ENCODE results near the gene HECA. TPM values are rescaled to one million over a fixed set of nuclear protein-coding genes. Genes with fewer than 3 reads are reported as not detected.

The HECA gene
- total and polyA plus RNA-seq, 2 donors (not counting 1 experiment from before 2014, with no cell fraction given): 13.0 to 26.6 TPM

GRCh38 chr6:139151425-139152087 lies 16.7 kb downstream of the HECA start:
- TF ChIP-seq CTCF (conservative IDR thresholded peaks at IDR 0.05 in 1 of 2, IDR thresholded peaks at IDR 0.05 in 1 of 2; ENCODE audit: low read depth in 1 of 2, low read length in 2 of 2) (no peak), EZH2 (IDR thresholded peaks at IDR 0.05; ENCODE audit: low read length, missing control alignments) (no peak)
- H2AFZ ChIP-seq (ENCODE audit: low read length): no peak overlapping the region
- H3K4me3 ChIP-seq (replicated peaks in 1 of 4; ENCODE audit: control extremely low read depth in 1 of 4, insufficient read depth in 1 of 4, low read depth in 3 of 4, low read length in 4 of 4): no peak overlapping the region
- no peaks in the 10 kb centered on the region for H3K79me2 ChIP-seq (ENCODE audit: control insufficient read depth, insufficient read depth, low read length)
- H3K27ac ChIP-seq (ENCODE audit: insufficient read depth, low read length): no peak overlapping the region
- H3K4me1 ChIP-seq (ENCODE audit: control insufficient read depth, extremely low read depth, insufficient read depth, low read length): peaks cover 7% of the 10 kb centered on the region
- no peaks in the 10 kb centered on the region for H3K9me3 ChIP-seq (ENCODE audit: control insufficient read depth, insufficient read depth, low read depth, low read length)
- no peaks in the 10 kb centered on the region for H3K27me3 ChIP-seq (ENCODE audit: control insufficient read depth, insufficient read depth, low read length)
- H4K20me1 ChIP-seq (ENCODE audit: control insufficient read depth, extremely low read depth, insufficient read depth, low read length): no peaks in the 10 kb centered on the region
- H3K9ac ChIP-seq (ENCODE audit: insufficient read depth, low read length): no peak overlapping the region
- no peak overlapping the region for H3K4me2 ChIP-seq (ENCODE audit: extremely low read depth, insufficient read depth, low read length)
- H3K36me3 ChIP-seq (ENCODE audit: control insufficient read depth, insufficient read depth, low read length): no peaks in the 10 kb centered on the region
- DNase-seq (ENCODE audit: low read depth in 2 of 2): no peak

- Histone ChIP-seq H4K20me1 (ENCODE audit: control insufficient read depth, extremely low read depth, insufficient read depth, low read length) (no peaks in the 10 kb centered on the region), H3K27ac (ENCODE audit: insufficient read depth, low read length) (no peak overlapping the region), H3K4me3 (replicated peaks in 1 of 4; ENCODE audit: control extremely low read depth in 1 of 4, insufficient read depth in 1 of 4, low read depth in 3 of 4, low read length in 4 of 4) (no peak overlapping the region), H2AFZ (ENCODE audit: low read length) (no peak overlapping the region), H3K4me1 (ENCODE audit: control insufficient read depth, extremely low read depth, insufficient read depth, low read length) (peaks cover 7% of the 10 kb centered on the region), H3K9me3 (ENCODE audit: control insufficient read depth, insufficient read depth, low read depth, low read length) (no peaks in the 10 kb centered on the region), H3K36me3 (ENCODE audit: control insufficient read depth, insufficient read depth, low read length) (no peaks in the 10 kb centered on the region), H3K79me2 (ENCODE audit: control insufficient read depth, insufficient read depth, low read length) (no peaks in the 10 kb centered on the region), H3K4me2 (ENCODE audit: extremely low read depth, insufficient read depth, low read length) (no peak overlapping the region), H3K9ac (ENCODE audit: insufficient read depth, low read length) (no peak overlapping the region), H3K27me3 (ENCODE audit: control insufficient read depth, insufficient read depth, low read length) (no peaks in the 10 kb centered on the region)
- peak; percentile 43 to 67 for DNase-seq (ENCODE audit: low read depth in 2 of 2)
- TF ChIP-seq EZH2 (IDR thresholded peaks at IDR 0.05; ENCODE audit: low read length, missing control alignments) (no peak), CTCF (conservative IDR thresholded peaks at IDR 0.05 in 1 of 2, IDR thresholded peaks at IDR 0.05 in 1 of 2; ENCODE audit: low read depth in 1 of 2, low read length in 2 of 2) (no peak)
Measured at GRCh38 chr6:139152088-139152891, 17.4 kb downstream of the HECA start.

GRCh38 chr6:139152892-139153271 lies 18.0 kb downstream of the HECA start:
- no peaks in the 10 kb centered on the region for H3K9me3 ChIP-seq (ENCODE audit: control insufficient read depth, insufficient read depth, low read depth, low read length)
- no peak overlapping the region for H3K4me2 ChIP-seq (ENCODE audit: extremely low read depth, insufficient read depth, low read length)
- peak in 1 of 2 donors; percentile 88 for DNase-seq (ENCODE audit: low read depth in 2 of 2)
- H3K36me3 ChIP-seq (ENCODE audit: control insufficient read depth, insufficient read depth, low read length): no peaks in the 10 kb centered on the region
- no peak overlapping the region for H3K4me3 ChIP-seq (replicated peaks in 1 of 4; ENCODE audit: control extremely low read depth in 1 of 4, insufficient read depth in 1 of 4, low read depth in 3 of 4, low read length in 4 of 4)
- H3K4me1 ChIP-seq (ENCODE audit: control insufficient read depth, extremely low read depth, insufficient read depth, low read length): peaks cover 7% of the 10 kb centered on the region
- H2AFZ ChIP-seq (ENCODE audit: low read length): no peak overlapping the region
- H3K79me2 ChIP-seq (ENCODE audit: control insufficient read depth, insufficient read depth, low read length): no peaks in the 10 kb centered on the region
- no peak overlapping the region for H3K27ac ChIP-seq (ENCODE audit: insufficient read depth, low read length)
- no peak overlapping the region for H3K9ac ChIP-seq (ENCODE audit: insufficient read depth, low read length)
- H4K20me1 ChIP-seq (ENCODE audit: control insufficient read depth, extremely low read depth, insufficient read depth, low read length): no peaks in the 10 kb centered on the region
- no peak for TF ChIP-seq EZH2 (IDR thresholded peaks at IDR 0.05; ENCODE audit: low read length, missing control alignments)
- TF ChIP-seq CTCF (conservative IDR thresholded peaks at IDR 0.05 in 1 of 2, IDR thresholded peaks at IDR 0.05 in 1 of 2; ENCODE audit: low read depth in 1 of 2, low read length in 2 of 2): no peak
- H3K27me3 ChIP-seq (ENCODE audit: control insufficient read depth, insufficient read depth, low read length): no peaks in the 10 kb centered on the region
